ENCODE measurements around the gene SGK2. TPM values are rescaled to one million over a fixed set of nuclear protein-coding genes. Genes with fewer than 3 reads are reported as not detected.

SGK2 gene
- polyA plus RNA-seq, 1 of the 3 experiments (the other 2 are of a cell fraction): 0.21 TPM

GRCh38 chr20:43567477-43567876 is 8.7 kb downstream of the SGK2 start:
- H3K27ac ChIP-seq (ENCODE audit: low read depth in 2 of 2, low read length in 1 of 2): no peak overlapping the region
- H3K4me3 ChIP-seq (ENCODE audit: low read depth in 2 of 2, low read length in 1 of 2): no peak overlapping the region
- no peak for DNase-seq
- no peak overlapping the region for H3K9ac ChIP-seq
- H3K4me2 ChIP-seq: no peak overlapping the region
- H3K4me1 ChIP-seq (ENCODE audit: control insufficient read depth in 1 of 2, insufficient read depth in 2 of 2, low read depth in 1 of 2, low read length in 1 of 2): no peaks in the 10 kb centered on the region
- no peaks in the 10 kb centered on the region for H3K27me3 ChIP-seq (ENCODE audit: insufficient read depth)
- H2AFZ ChIP-seq (ENCODE audit: low read depth): no peak overlapping the region
- H4K20me1 ChIP-seq (ENCODE audit: insufficient read depth): no peaks in the 10 kb centered on the region
- H3K9me2 ChIP-seq: no peaks in the 10 kb centered on the region
- no peaks in the 10 kb centered on the region for H3K79me2 ChIP-seq (ENCODE audit: insufficient read depth)
- H3F3A ChIP-seq (replicated peaks; ENCODE audit: insufficient read depth): no peaks in the 10 kb centered on the region
- H3K9me3 ChIP-seq: no peaks in the 10 kb centered on the region
- TF ChIP-seq SIN3A (IDR thresholded peaks at IDR 0.05; ENCODE audit: borderline replicate concordance, low read depth, low read length): no peak
- TF ChIP-seq NRF1 (IDR thresholded peaks at IDR 0.05; ENCODE audit: low read depth, low read length): no peak
- TF ChIP-seq SMC3 (IDR thresholded peaks at IDR 0.05; ENCODE audit: low read depth, low read length): no peak
- no peak for TF ChIP-seq TEAD4 (IDR thresholded peaks at IDR 0.05; ENCODE audit: borderline replicate concordance, insufficient read depth)
- TF ChIP-seq ZBTB33 (IDR thresholded peaks at IDR 0.05; ENCODE audit: borderline replicate concordance, low read depth): no peak
- no peak for TF ChIP-seq USF2 (IDR thresholded peaks at IDR 0.05; ENCODE audit: borderline replicate concordance, low read depth, low read length)
- TF ChIP-seq, protein P1, sequence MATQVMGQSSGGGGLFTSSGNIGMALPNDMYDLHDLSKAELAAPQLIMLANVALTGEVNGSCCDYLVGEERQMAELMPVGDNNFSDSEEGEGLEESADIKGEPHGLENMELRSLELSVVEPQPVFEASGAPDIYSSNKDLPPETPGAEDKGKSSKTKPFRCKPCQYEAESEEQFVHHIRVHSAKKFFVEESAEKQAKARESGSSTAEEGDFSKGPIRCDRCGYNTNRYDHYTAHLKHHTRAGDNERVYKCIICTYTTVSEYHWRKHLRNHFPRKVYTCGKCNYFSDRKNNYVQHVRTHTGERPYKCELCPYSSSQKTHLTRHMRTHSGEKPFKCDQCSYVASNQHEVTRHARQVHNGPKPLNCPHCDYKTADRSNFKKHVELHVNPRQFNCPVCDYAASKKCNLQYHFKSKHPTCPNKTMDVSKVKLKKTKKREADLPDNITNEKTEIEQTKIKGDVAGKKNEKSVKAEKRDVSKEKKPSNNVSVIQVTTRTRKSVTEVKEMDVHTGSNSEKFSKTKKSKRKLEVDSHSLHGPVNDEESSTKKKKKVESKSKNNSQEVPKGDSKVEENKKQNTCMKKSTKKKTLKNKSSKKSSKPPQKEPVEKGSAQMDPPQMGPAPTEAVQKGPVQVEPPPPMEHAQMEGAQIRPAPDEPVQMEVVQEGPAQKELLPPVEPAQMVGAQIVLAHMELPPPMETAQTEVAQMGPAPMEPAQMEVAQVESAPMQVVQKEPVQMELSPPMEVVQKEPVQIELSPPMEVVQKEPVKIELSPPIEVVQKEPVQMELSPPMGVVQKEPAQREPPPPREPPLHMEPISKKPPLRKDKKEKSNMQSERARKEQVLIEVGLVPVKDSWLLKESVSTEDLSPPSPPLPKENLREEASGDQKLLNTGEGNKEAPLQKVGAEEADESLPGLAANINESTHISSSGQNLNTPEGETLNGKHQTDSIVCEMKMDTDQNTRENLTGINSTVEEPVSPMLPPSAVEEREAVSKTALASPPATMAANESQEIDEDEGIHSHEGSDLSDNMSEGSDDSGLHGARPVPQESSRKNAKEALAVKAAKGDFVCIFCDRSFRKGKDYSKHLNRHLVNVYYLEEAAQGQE (IDR thresholded peaks at IDR 0.05; ENCODE audit: low read depth, low read length): no peak
- no peaks in the 10 kb centered on the region for H3K36me3 ChIP-seq (replicated peaks in 1 of 2; ENCODE audit: control insufficient read depth in 1 of 2, insufficient read depth in 2 of 2, low read length in 1 of 2)
- ChIA-PET CTCF (no interaction called here), POLR2A (no interaction called here)
- WGBS (ENCODE audit: low lambda C conversion rate): 81% methylated on average over 9 of the region's 9 CpGs

DNA sequence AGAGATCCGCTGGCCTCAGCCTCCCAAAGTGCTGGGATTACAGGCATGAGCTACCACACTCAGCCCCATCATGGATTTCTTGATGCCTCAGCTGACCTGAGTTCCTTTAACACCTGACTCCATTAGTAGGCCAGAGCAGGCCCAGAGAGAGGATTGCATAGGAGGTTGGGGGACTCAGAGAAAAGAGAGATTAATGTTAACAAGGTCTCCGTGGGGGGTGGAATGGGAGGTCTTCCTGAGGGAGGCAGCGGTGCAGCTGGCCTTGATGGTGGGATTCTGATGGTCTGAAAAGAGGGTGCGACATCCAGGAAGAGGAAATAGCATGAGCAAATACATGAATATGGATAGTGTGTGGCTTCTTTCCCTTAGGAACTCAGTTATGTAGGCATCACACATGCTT is 9.9 kb downstream of the SGK2 start:
- H3K27me3 ChIP-seq (ENCODE audit: insufficient read depth): no peaks in the 10 kb centered on the region
- H3K79me2 ChIP-seq (ENCODE audit: insufficient read depth): no peaks in the 10 kb centered on the region
- no peak overlapping the region for H3K4me2 ChIP-seq
- H3K9me3 ChIP-seq: no peaks in the 10 kb centered on the region
- POLR2A ChIA-PET: no interaction called here
- no peaks in the 10 kb centered on the region for H3K36me3 ChIP-seq (replicated peaks in 1 of 2; ENCODE audit: control insufficient read depth in 1 of 2, insufficient read depth in 2 of 2, low read length in 1 of 2)
- no peak overlapping the region for H3K27ac ChIP-seq (ENCODE audit: low read depth in 2 of 2, low read length in 1 of 2)
- H4K20me1 ChIP-seq (ENCODE audit: insufficient read depth): no peaks in the 10 kb centered on the region
- 69% methylated on average over 4 of the region's 4 CpGs for WGBS (ENCODE audit: low lambda C conversion rate)
- no peaks in the 10 kb centered on the region for H3K4me1 ChIP-seq (ENCODE audit: control insufficient read depth in 1 of 2, insufficient read depth in 2 of 2, low read depth in 1 of 2, low read length in 1 of 2)
- H3K4me3 ChIP-seq (ENCODE audit: low read depth in 2 of 2, low read length in 1 of 2): no peak overlapping the region
- CTCF ChIA-PET: interaction anchor here (0.6 to 2.0 kb wide), 2 partner anchors 31 to 981 kb away, joined by 3 to 8 read pairs; no protein-coding TSS in a partner anchor
- no peaks in the 10 kb centered on the region for H3F3A ChIP-seq (replicated peaks; ENCODE audit: insufficient read depth)
- DNase-seq: no peak
- no peak overlapping the region for H3K9ac ChIP-seq
- no peak overlapping the region for H2AFZ ChIP-seq (ENCODE audit: low read depth)
- no peaks in the 10 kb centered on the region for H3K9me2 ChIP-seq
- TF ChIP-seq JUND (IDR thresholded peaks at IDR 0.05): no peak
- TF ChIP-seq TAF1 (IDR thresholded peaks at IDR 0.05; ENCODE audit: borderline replicate concordance, low read depth, low read length): no peak
- no peak for TF ChIP-seq FOXM1 (IDR thresholded peaks at IDR 0.05; ENCODE audit: low read depth)
- TF ChIP-seq GATA2 (CRISPR knock-in tag; IDR thresholded peaks at IDR 0.05): no peak
- TF ChIP-seq, protein P2, sequence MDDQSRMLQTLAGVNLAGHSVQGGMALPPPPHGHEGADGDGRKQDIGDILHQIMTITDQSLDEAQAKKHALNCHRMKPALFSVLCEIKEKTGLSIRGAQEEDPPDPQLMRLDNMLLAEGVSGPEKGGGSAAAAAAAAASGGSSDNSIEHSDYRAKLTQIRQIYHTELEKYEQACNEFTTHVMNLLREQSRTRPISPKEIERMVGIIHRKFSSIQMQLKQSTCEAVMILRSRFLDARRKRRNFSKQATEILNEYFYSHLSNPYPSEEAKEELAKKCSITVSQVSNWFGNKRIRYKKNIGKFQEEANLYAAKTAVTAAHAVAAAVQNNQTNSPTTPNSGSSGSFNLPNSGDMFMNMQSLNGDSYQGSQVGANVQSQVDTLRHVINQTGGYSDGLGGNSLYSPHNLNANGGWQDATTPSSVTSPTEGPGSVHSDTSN (IDR thresholded peaks at IDR 0.05): no peak
- TF ChIP-seq MXI1 (IDR thresholded peaks at IDR 0.05; ENCODE audit: low read depth, low read length): no peak
- no peak for TF ChIP-seq CTCF (IDR thresholded peaks at IDR 0.05)
- no peak for TF ChIP-seq RXRA (IDR thresholded peaks at IDR 0.05; ENCODE audit: borderline replicate concordance, low read depth)
- no peak for TF ChIP-seq RCOR1 (IDR thresholded peaks at IDR 0.05; ENCODE audit: low read length)
- no peak for TF ChIP-seq USF2 (IDR thresholded peaks at IDR 0.05; ENCODE audit: borderline replicate concordance, low read depth, low read length)
